Measurements from ENCODE around the gene TJP2.

- TF ChIP-seq POLR2A (IDR thresholded peaks at IDR 0.05) (no peak), CTCF (IDR thresholded peaks at IDR 0.05) (no peak)
Observed at GRCh38 chr9:69232135-69232534, 58.1 kb downstream of the TJP2 start.
